ENCODE data around the gene PPP1R15B. TPM values are rescaled to one million over a fixed set of nuclear protein-coding genes. Genes with fewer than 3 reads are reported as not detected.
A peak's percentile ranks its signal among the peaks of the same experiment; 100 is the strongest.

The PPP1R15B gene
- total RNA-seq, 2 experiments from 2014 or later, result 77.5 to 77.8 TPM

DNA sequence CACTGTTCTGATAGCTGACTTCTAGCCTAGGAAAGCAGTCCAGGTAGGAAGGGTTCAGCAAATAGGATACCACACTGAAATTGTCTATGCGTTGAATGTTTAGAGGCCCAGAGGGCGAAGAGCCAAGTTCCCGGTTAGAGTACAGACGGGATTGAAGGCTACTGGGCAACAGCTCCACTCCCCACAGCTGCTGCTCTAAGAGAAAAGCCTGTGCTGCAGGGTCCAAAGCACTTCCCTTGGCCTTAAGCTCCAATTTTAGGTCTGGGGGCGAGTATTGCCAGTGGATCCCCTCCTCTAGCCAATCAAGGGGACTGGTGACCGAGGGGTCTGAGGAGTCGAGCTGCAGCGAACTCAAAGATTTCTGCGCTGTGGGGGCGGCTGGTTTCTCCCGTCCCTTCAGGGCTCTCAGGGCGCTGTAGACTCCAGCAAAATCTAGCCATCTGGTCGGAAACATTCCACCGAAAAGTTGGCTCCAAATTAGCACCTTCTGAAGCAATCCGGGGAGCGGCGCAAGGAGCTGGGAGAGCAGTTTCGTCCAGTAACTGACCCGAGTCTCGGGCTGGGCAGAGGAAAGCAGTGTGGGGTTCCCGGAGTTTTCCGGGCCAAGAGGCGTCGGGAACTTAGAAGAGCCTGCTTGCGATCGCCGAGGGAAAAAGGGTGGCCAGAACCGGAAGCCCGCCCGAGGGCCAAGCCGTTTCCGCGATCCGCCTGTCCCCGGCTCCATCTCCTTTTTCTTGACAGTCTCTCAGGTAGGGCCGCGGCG, 748 bp downstream of the PPP1R15B start:
- Mint-ChIP-seq H3K4me3 (peak overlapping the region; percentile 96), H3K27me3 (no peaks in the 10 kb centered on the region), H3K36me3 (peaks cover 40% of the 10 kb centered on the region), H3K27ac (peak overlapping the region; percentile 99), H3K9me3 (no peaks in the 10 kb centered on the region), H3K4me1 (peaks cover 10% of the 10 kb centered on the region)
- POLR2A ChIA-PET, result interaction anchor here (1.1 to 1.9 kb wide), 3 partner anchors 84 to 1404 kb away, joined by 3 to 6 read pairs (median 6); partner anchors contain the start of genes MDM4, PIK3C2B and TMEM183A
- peak; percentile 55 for DNase-seq
- peak; percentile 43 for ATAC-seq (ENCODE audit: low read depth)

DNA sequence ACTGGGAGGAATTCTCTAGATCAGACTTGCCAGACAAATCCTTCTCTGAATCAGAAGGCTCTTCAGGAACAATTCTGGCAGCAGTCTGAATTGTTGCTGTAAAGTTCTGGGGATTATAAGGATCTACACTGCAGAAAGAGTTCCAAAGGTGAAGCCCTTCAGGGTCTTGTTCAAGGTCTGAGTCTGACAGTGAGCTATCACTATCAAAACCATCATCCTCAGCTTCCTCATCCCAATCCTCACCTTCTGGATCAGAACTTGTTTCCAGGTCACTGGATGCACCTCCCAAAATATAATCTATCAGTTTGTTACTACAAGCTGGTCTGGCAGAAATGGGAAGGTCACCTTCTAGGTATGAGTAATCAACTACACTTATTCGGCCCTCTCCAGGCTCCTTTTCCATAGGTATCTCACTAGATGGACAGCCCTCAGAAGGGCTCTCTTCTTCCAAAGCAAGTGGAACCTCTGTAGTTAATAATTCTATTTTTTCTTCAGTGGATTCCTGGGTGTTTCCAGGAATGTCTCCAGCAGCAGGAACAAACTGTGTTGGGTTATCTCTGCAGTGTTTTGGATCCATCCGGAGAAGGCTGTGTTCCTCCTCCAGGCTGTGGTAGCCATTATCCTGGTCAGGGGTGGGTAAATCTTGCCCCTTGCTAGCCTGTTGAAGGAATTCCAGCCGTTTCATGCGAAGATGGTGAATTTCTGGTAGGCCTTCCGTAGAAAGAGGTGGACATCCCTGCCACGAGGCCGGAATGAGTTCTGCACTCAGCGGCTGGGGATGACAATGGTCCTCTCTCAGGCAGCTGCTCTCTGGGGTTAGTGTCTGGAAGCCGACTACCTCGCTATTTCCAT, 1.6 kb downstream of the PPP1R15B start:
- peaks cover 13% of the 10 kb centered on the region for H3K4me1 Mint-ChIP-seq
- peak overlapping the region; percentile 99 for H3K27ac Mint-ChIP-seq
- no peak for DNase-seq
- no peaks in the 10 kb centered on the region for H3K9me3 Mint-ChIP-seq
- no peak for ATAC-seq (ENCODE audit: low read depth)
- H3K4me3 Mint-ChIP-seq, result peak overlapping the region; percentile 96
- peaks cover 43% of the 10 kb centered on the region for H3K36me3 Mint-ChIP-seq
- no peaks in the 10 kb centered on the region for H3K27me3 Mint-ChIP-seq
- POLR2A ChIA-PET, result interaction anchor here (0.6 to 1.9 kb wide), 5 partner anchors 13 to 1403 kb away, joined by 3 to 7 read pairs (median 6); partner anchors contain the start of genes MDM4, PIK3C2B and TMEM183A

DNA sequence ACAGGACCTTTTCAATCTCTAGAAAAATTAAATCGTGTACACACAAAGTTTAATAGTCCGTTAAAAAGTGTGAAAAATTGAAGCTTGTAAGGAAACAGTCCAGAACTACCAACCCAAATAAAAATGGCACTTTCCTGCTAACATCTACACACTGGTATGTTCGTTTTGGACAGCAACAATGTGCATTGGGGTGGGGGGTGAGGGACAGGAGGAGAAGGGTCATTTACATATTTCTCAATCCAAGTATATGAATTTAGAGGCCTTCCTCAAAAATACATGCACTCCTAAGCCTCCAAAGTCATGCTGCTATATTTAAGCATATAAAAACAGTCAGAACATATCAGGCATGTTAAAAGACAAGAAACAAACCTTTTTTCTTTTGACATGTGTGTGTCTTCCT, 2.5 kb downstream of the PPP1R15B start:
- H3K4me1 Mint-ChIP-seq, result peaks cover 18% of the 10 kb centered on the region

DNA sequence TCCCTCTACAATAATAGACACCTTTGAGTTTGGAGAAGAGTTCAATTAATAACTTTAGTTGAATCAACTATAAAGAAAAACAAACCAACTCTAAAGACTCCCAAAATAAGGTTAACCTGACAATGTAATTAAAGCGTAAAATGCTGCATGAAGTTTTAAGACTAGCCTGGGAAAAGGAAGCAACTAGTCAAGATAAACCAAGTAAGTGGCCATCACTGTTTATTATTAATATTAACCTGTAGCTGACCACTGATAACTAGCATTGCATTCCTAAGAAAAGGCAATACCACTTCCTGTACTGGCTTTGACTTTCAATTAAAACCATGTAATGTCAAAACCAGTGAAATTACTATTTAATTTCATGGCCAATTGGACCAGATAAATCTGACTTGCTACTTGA, 3.0 kb downstream of the PPP1R15B start:
- POLR2A ChIA-PET, result interaction anchor here (1.1 to 1.6 kb wide), 3 partner anchors 10 to 104 kb away, joined by 4 to 5 read pairs (median 4); no protein-coding TSS in a partner anchor
- Mint-ChIP-seq H3K4me1 (peaks cover 23% of the 10 kb centered on the region), H3K27ac (peak overlapping the region; percentile 99), H3K4me3 (peak overlapping the region; percentile 96), H3K27me3 (no peaks in the 10 kb centered on the region), H3K36me3 (peaks cover 45% of the 10 kb centered on the region), H3K9me3 (no peaks in the 10 kb centered on the region)
- no peak for ATAC-seq (ENCODE audit: low read depth)
- DNase-seq, result no peak

More for the DNA sequence above, 2.5 kb downstream of the PPP1R15B start:
- DNase-seq (no peak), ATAC-seq (ENCODE audit: low read depth) (no peak)
- peak overlapping the region; percentile 99 for H3K27ac Mint-ChIP-seq
- peak overlapping the region; percentile 96 for H3K4me3 Mint-ChIP-seq
- H3K9me3 Mint-ChIP-seq, result no peaks in the 10 kb centered on the region
- H3K27me3 Mint-ChIP-seq, result no peaks in the 10 kb centered on the region
- H3K36me3 Mint-ChIP-seq, result peaks cover 42% of the 10 kb centered on the region
- POLR2A ChIA-PET, result interaction anchor here (1.1 to 1.3 kb wide), 2 partner anchors 97 to 104 kb away, joined by 4 read pairs; no protein-coding TSS in a partner anchor

DNA sequence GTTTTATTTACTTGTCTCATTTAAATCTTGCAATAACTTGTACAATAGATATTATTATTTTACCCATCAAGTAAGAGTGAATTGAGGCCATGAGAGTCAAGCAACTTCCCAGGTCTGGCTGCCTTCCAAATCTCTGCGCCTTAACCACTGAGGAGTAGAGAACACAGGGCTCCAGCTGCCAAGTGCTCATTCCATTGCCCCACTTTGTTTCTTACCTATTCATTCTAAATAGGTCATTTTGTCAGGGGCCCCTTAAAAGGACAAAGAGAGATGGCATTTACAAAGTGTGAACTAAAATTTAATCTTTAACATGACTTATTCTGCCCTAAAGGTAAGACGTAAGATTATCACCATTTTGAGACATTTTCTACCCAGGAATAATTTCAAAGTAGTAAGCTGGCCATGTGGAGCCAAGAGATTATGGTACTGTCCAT, 3.5 kb downstream of the PPP1R15B start:
- Mint-ChIP-seq H3K9me3 (no peaks in the 10 kb centered on the region), H3K4me3 (peak overlapping the region; percentile 96), H3K36me3 (peaks cover 45% of the 10 kb centered on the region), H3K4me1 (peaks cover 23% of the 10 kb centered on the region), H3K27me3 (no peaks in the 10 kb centered on the region), H3K27ac (peak overlapping the region; percentile 99)
- POLR2A ChIA-PET, result interaction anchor here (1.1 to 2.2 kb wide), 5 partner anchors 10 to 108 kb away, joined by 3 to 10 read pairs (median 4); partner anchors contain the start of gene MDM4
- DNase-seq, result no peak
- ATAC-seq (ENCODE audit: low read depth), result no peak

DNA sequence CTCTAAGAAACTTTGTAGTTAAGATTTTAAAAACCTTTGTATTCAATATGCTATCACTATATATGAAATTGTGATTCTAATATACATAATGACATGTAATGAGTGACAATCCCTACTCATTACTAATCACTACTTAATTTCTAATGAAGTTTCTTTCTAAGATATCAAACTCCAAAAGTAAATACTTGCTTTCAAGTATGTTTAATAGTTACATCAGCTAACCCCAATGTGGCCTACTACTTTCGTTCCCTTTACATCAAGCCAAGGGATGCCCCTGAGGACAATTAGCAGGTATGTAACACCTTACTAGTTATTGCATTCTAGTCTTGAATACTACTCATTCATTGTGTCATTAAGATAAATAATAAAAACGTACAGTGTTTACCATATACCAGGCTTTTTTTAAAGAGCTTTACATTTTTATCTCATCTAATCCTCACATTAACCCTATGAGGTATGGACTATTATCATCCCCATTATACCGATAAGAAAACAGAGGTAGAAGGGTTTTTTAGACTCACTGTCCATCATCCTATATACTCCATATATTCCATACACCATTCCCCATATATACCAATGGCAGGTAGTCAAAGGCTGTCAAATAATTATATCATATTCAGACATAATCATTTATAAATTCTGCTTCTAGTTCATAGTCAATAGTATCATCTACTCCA, 4.2 kb downstream of the PPP1R15B start:
- Mint-ChIP-seq H3K36me3 (peaks cover 44% of the 10 kb centered on the region), H3K9me3 (no peaks in the 10 kb centered on the region), H3K4me3 (peak overlapping the region; percentile 96), H3K27ac (peak overlapping the region; percentile 99), H3K27me3 (no peaks in the 10 kb centered on the region), H3K4me1 (peaks cover 19% of the 10 kb centered on the region)
- no peak for ATAC-seq (ENCODE audit: low read depth)
- POLR2A ChIA-PET, result interaction anchor here (1.2 to 2.2 kb wide), 3 partner anchors 9 to 109 kb away, joined by 3 to 10 read pairs (median 5); partner anchors contain the start of gene MDM4
- DNase-seq, result no peak

DNA sequence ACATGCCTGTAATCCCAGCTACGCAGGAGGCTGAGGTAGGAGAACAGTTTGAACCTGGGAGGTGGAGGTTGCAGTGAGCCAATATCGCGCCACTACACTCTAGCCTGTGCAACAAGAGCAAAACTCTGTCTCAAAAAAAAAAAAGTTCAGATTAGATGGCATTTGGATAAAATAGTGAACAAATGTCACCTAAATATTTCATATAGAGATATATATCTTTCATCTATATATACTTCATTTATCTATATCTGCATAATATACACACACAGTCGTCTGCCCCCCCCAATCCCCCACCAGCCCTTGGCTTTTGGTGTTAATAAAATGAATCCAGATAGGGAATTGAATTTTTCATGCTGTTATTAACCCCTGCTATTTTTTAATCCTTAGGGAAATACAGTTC, 5.0 kb downstream of the PPP1R15B start:
- H3K27ac Mint-ChIP-seq, result peak overlapping the region; percentile 38
- DNase-seq (no peak), ATAC-seq (ENCODE audit: low read depth) (no peak)
- H3K27me3 Mint-ChIP-seq, result no peaks in the 10 kb centered on the region
- no peaks in the 10 kb centered on the region for H3K9me3 Mint-ChIP-seq
- peak overlapping the region; percentile 96 for H3K4me3 Mint-ChIP-seq
- POLR2A ChIA-PET, result interaction anchor here (1.2 to 2.2 kb wide), 2 partner anchors 11 to 109 kb away, joined by 3 to 10 read pairs; partner anchors contain the start of gene MDM4
- peaks cover 44% of the 10 kb centered on the region for H3K36me3 Mint-ChIP-seq
- H3K4me1 Mint-ChIP-seq, result peaks cover 22% of the 10 kb centered on the region

DNA sequence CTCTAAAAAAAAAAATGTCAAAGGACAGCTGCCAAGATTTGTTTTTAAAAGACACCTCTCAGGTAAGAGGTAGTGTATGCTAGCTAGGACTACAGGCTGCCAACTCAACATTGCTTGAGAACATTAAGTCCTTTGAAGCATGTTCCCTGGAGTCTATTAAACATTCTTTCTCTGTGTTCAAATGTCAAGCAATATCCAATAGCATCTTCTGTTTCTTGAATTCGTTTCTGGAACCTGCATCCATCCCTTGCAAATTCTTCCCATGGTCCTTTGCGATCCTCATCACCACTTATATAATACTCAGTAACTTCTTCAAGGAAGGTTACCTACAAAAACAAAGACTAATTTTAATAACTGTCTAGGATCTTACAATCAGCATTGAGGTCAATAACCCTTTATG, 5.6 kb downstream of the PPP1R15B start:
- Mint-ChIP-seq H3K27me3 (no peaks in the 10 kb centered on the region), H3K9me3 (no peaks in the 10 kb centered on the region), H3K27ac (peak overlapping the region; percentile 58), H3K4me1 (peaks cover 22% of the 10 kb centered on the region), H3K4me3 (peak overlapping the region; percentile 96), H3K36me3 (peaks cover 44% of the 10 kb centered on the region)
- ATAC-seq (ENCODE audit: low read depth), result no peak
- POLR2A ChIA-PET, result interaction anchor here (2.2 kb wide), 1 partner anchor 110 kb away, joined by 10 read pairs; the partner anchor contains the start of gene MDM4
- no peak for DNase-seq

DNA sequence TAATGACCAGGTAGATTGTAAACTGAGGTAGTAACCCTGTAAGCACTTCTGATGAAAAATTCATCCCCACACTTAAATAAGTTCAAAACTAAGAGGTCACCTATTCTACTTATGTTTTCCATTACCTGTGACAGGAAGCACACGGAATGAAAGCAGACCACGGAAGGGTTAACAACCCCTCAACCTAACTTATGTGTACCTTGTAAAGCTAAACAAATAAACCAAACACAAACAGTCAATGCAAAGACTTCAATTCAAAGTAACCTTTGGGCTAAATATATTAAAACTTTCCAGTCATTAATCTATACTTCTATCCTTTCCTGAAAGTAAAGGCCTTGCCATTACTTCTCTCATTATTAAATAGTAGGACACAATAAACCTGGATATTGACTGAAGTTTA, 7.0 kb downstream of the PPP1R15B start:
- Mint-ChIP-seq H3K27ac (no peak overlapping the region), H3K4me3 (no peak overlapping the region), H3K4me1 (peaks cover 22% of the 10 kb centered on the region)

DNA sequence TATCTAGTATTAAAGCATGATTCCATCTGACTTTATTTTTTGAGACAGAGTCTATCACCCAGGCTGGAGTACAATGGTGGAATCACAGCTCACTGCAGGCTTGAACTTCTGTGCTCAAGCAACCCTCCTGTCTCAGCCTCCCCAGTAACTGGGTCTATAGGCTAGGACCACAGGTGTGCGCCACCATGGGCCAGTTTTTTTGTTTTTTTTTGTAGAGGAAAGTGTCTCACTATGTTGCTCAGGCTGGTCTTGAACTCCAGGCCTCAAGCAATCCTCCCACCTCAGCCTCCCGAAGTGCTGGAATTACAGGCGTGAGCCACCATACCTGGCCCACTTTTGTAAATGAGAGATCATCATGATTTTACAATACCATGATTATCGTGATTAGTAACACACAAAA, 9.2 kb downstream of the PPP1R15B start:
- Mint-ChIP-seq H3K4me1 (peaks cover 23% of the 10 kb centered on the region), H3K4me3 (no peak overlapping the region), H3K36me3 (peaks cover 23% of the 10 kb centered on the region), H3K27me3 (no peaks in the 10 kb centered on the region), H3K9me3 (no peaks in the 10 kb centered on the region), H3K27ac (no peak overlapping the region)
- ATAC-seq (ENCODE audit: low read depth) (no peak), DNase-seq (no peak)
- POLR2A ChIA-PET, result no interaction called here

More for the DNA sequence above, 7.0 kb downstream of the PPP1R15B start:
- Mint-ChIP-seq H3K36me3 (peaks cover 40% of the 10 kb centered on the region), H3K27me3 (no peaks in the 10 kb centered on the region), H3K9me3 (no peaks in the 10 kb centered on the region)
- no peak for ATAC-seq (ENCODE audit: low read depth)
- DNase-seq, result no peak
- POLR2A ChIA-PET, result no interaction called here

DNA sequence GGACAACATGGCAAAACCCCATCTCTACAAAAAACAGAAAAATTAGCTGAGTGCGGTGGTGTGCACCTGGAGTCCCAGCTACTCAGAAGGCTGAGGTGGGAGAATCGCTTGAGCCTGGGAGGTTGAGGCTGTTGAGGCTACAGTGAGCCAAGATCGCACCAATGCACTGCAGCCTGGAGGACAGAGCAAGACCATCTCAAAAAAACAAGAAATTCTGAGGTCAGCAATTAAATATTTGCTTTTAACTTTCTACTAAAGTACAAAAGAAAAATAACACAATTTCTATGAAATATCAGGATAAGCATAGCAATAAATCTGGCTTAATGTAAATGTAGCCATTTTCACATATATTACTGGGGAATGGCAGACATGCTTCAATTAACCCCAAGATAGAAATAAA, 9.9 kb downstream of the PPP1R15B start:
- POLR2A ChIA-PET, result no interaction called here
- Mint-ChIP-seq H3K27me3 (no peaks in the 10 kb centered on the region), H3K36me3 (peaks cover 19% of the 10 kb centered on the region), H3K27ac (no peak overlapping the region), H3K4me1 (peaks cover 21% of the 10 kb centered on the region), H3K9me3 (no peaks in the 10 kb centered on the region), H3K4me3 (no peak overlapping the region)
- no peak for DNase-seq
- ATAC-seq (ENCODE audit: low read depth), result no peak

DNA sequence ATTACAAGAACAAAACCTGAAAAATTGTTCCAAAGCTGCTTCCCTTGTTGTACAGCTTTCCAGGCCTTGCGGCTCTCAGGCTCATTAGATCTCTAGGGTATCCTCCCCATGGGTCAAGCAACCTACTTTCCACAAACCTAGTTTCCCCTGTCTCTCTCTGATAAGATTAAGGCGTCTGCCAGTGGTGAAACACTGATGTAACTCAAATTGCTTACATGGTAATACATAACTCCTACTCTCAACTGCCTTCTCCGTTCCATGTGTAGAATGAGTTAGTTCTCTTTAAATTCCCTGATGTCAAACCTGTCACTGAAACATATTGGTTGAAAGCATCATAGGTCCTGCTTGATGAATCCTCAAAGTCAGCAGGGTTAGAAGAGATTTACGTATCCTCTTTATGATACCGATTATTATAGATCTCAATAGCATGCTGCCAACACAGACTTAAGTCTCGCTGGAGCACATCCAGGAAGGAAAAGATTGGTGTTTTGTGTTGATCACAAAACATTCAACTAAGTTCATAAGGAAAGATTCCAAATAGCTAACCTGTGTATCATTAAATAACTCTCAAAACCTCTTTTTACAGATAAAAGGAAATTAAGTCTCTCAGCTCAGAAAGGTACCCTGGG, 10.6 kb downstream of the PPP1R15B start:
- H3K27ac Mint-ChIP-seq, result no peak overlapping the region
- H3K36me3 Mint-ChIP-seq, result peaks cover 20% of the 10 kb centered on the region
- peaks cover 19% of the 10 kb centered on the region for H3K4me1 Mint-ChIP-seq
- ATAC-seq (ENCODE audit: low read depth), result no peak
- POLR2A ChIA-PET, result no interaction called here
- no peaks in the 10 kb centered on the region for H3K27me3 Mint-ChIP-seq
- no peak for DNase-seq
- H3K4me3 Mint-ChIP-seq, result no peak overlapping the region
- H3K9me3 Mint-ChIP-seq, result no peaks in the 10 kb centered on the region

Data from activated naive CD8-positive, alpha-beta T cell treated with anti-CD3 and anti-CD28 coated beads, Interleukin-2, amount 10 ng/mL, durations not matched to agents 7 days and 5 days (primary cell).